Esophagus squamous epithelium (tissue), 5 donors: ENCODE results near the gene TCHH. TPM values are rescaled to one million over a fixed set of nuclear protein-coding genes. Genes with fewer than 3 reads are reported as not detected.
"Not testable (repeated sequence)": the region's sequence is repeated elsewhere in the genome, so short reads cannot be mapped to it uniquely, and the experiment has no call there.

Experiments
- DNase-seq: peaks from one replicate; lab custom pipeline; 2025; lab: John Stamatoyannopoulos, UW
- H3K27ac ChIP-seq, 4 donors: fragments of 200-600 bp; sonication (generic); one replicate each; pipeline ENCODE4 v1.5.1; 2016 to 2019; ENCODE audit warnings: mild to moderate bottlenecking in 1 of 4
- H3K27me3 ChIP-seq, 4 donors: fragments of 200-600 bp; sonication (generic); 1 replicate in 3 of 4; 2 replicates in 1 of 4; pipeline versions ENCODE4 v1.5.1 to v1.6.0; 2017 to 2021; ENCODE audit warnings: antibody characterized with exemption in 1 of 4
- H3K36me3 ChIP-seq, 3 donors: fragments of 200-600 bp; sonication (generic); one replicate each; pipeline ENCODE4 v1.5.1; 2016 to 2019
- H3K4me1 ChIP-seq, 3 donors: fragments of 200-600 bp; sonication (generic); one replicate each; pipeline ENCODE4 v1.5.1; 2017 to 2019
- H3K4me3 ChIP-seq, 4 donors: fragments of 200-600 bp; sonication (generic); 1 replicate in 3 of 4; 2 replicates in 1 of 4; pipeline ENCODE4 v1.5.1; 2016 to 2019; ENCODE audit warnings: mild to moderate bottlenecking in 2 of 4, moderate library complexity in 1 of 4
- H3K9me3 ChIP-seq, 3 donors: fragments of 200-600 bp; sonication (generic); one replicate each; pipeline ENCODE4 v1.5.1; 2016 to 2019
- CTCF ChIP-seq, 6 experiments: fragments of 450-650 bp in 4 of 6; fragments of 200-600 bp in 2 of 6; sonication (generic) in 2 of 6; IDR thresholded peaks; one replicate each; pipeline ENCODE4 v1.5.1; 2016 to 2019; ENCODE audit warnings: antibody characterized with exemption in 6 of 6, mild to moderate bottlenecking in 4 of 6, moderate library complexity in 4 of 6
- POLR2A ChIP-seq, 4 donors: fragments of 450-650 bp; IDR thresholded peaks; one replicate each; pipeline ENCODE4 v1.6.1; 2017; ENCODE audit warnings: antibody characterized with exemption in 4 of 4, mild to moderate bottlenecking in 4 of 4, moderate library complexity in 3 of 4
- WGBS, 2 donors: methylation state at CpG; one replicate each; pipeline ENCODE4 v1.1.5; 2018; 5-methylcytosine and 5-hydroxymethylcytosine counted together
- intact Hi-C: fragments of 100-400 bp; cut with DNase I; formaldehyde crosslinking; loops from one replicate; pipeline ENCODE4 v1.15.0; 2022
- total RNA-seq, 4 donors: library from RNA; depleted of rRNA; stranded (reverse); fragments of >200 nt; gene quantifications; one replicate each; pipeline ENCODE4 v1.1.0, GENCODE V29; 2016
- donor health status: DM: yes; HTN: yes; CAD: no.

Gene TCHH
- total RNA-seq, 4 donors from 2014 or later: 0.18 to 0.44 (median 0.19) TPM

- TF ChIP-seq POLR2A (IDR thresholded peaks at IDR 0.05): no peak
- TF ChIP-seq CTCF (IDR thresholded peaks at IDR 0.05): no peak
- 80 to 81% methylated on average over 4 of the region's 4 CpGs for WGBS, 2 donors
- intact Hi-C loops: no loop called here
- H3K27ac ChIP-seq: no peak overlapping the region
- peaks cover 4 to 17% (median 10%) of the 10 kb centered on the region in 3 donors for H3K9me3 ChIP-seq
- peaks cover 0 to 6% (median 0%) of the 10 kb centered on the region in 4 donors for H3K27me3 ChIP-seq
- DNase-seq: no peak
- H3K36me3 ChIP-seq: no peaks in the 10 kb centered on the region
- H3K4me3 ChIP-seq: no peak overlapping the region
- peaks cover 0 to 6% (median 0%) of the 10 kb centered on the region in 3 donors for H3K4me1 ChIP-seq
Measured at GRCh38 chr1:152145769-152146168, 30.5 kb upstream of the TCHH start.

- Histone ChIP-seq H3K27me3 (peaks cover 0 to 15% (median 0%) of the 10 kb centered on the region in 4 donors), H3K9me3 (peaks cover 4 to 17% (median 10%) of the 10 kb centered on the region in 3 donors)
- not testable (repeated sequence) for H3K27ac ChIP-seq, H3K36me3 ChIP-seq, H3K4me3 ChIP-seq, H3K4me1 ChIP-seq, DNase-seq
- WGBS, 2 donors: no CpG with 5 or more reads among the region's 25 CpGs
- intact Hi-C loops: loop anchor here (5.0 kb wide), 1 partner anchor 38 kb away; no protein-coding TSS in a partner anchor
Measured at GRCh38 chr1:152144674-152145183, 29.5 kb upstream of the TCHH start.

GRCh38 chr1:152143150-152143887, 28.1 kb upstream of the TCHH start:
- Histone ChIP-seq H3K9me3 (peaks cover 4 to 10% (median 10%) of the 10 kb centered on the region in 3 donors), H3K4me1 (peaks cover 0 to 6% (median 0%) of the 10 kb centered on the region in 3 donors), H3K27ac (no peak overlapping the region), H3K36me3 (no peaks in the 10 kb centered on the region), H3K27me3 (peaks cover 0 to 15% (median 0%) of the 10 kb centered on the region in 4 donors), H3K4me3 (no peak overlapping the region)
- TF ChIP-seq CTCF (IDR thresholded peaks at IDR 0.05) (no peak), POLR2A (IDR thresholded peaks at IDR 0.05) (no peak)
- intact Hi-C loops: loop anchor here (5.0 kb wide), 1 partner anchor 39 kb away; no protein-coding TSS in a partner anchor
- 49 to 52% methylated on average over 2 of the region's 2 CpGs for WGBS, 2 donors
- DNase-seq: no peak

DNA sequence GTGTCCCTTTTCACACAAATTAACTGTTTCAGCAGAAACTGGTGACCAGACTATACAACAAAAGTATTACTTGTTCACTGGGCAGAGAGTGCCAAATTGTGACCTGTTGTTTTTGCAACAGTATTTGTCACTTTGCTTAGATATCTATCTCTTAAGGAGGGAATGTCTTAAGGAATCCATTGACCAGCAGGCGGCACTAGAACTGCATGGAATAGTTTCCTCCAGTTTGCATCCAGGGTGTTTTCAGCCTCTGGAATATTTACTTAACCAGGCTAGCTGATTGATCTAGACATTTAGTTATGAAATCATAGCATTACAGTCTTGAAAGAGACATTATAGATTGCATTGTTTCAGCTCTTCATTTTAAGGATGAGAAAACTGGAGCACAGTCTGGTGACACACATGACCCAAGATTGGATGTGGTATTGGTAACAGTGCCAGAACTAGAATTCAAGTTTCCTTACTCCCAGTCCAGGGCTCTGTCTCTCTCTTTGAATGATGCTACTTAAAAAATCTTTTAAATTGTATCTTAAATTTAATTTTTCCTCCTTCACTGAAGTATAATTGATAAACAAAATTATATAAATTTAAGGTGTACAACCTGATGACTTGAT, 26.8 kb upstream of the TCHH start:
- TF ChIP-seq POLR2A (IDR thresholded peaks at IDR 0.05) (no peak), CTCF (IDR thresholded peaks at IDR 0.05) (peak; percentile 19 to 93 (median 90))
- Histone ChIP-seq H3K27ac (no peak overlapping the region), H3K4me1 (peaks cover 0 to 6% (median 0%) of the 10 kb centered on the region in 3 donors), H3K9me3 (no peaks in the 10 kb centered on the region), H3K36me3 (no peaks in the 10 kb centered on the region), H3K27me3 (peaks cover 0 to 15% (median 0%) of the 10 kb centered on the region in 4 donors), H3K4me3 (no peak overlapping the region)
- 6 to 8% methylated on average over 1 of the region's 1 CpG for WGBS, 2 donors
- DNase-seq: no peak
- intact Hi-C loops: loop anchor here (5.0 kb wide), 1 partner anchor 40 kb away; no protein-coding TSS in a partner anchor

DNA sequence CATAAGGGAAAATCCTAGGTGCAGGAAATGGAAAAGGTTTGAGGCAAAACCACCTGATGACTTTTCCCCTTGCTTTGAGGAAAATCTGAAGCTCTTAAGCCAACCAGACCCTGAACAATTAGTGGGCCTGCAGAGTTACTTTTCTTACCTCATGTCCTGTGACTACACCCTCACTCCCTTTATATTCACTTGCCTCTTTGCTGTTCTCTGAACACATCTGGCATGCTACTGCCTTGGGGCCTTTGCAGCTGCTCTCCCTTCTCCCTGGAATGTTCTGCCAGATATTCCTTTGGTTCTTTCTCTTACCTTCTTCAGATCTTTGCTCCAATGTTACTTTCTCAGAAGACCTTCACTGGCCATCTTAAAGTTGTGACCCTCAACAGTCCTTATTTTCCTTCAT, 22.0 kb upstream of the TCHH start:
- DNase-seq: no peak
- Histone ChIP-seq H3K9me3 (peaks cover 0 to 12% (median 0%) of the 10 kb centered on the region in 3 donors), H3K36me3 (no peaks in the 10 kb centered on the region), H3K27ac (no peak overlapping the region), H3K4me3 (no peak overlapping the region), H3K4me1 (peaks cover 0 to 5% (median 0%) of the 10 kb centered on the region in 3 donors), H3K27me3 (peaks cover 0 to 23% (median 0%) of the 10 kb centered on the region in 4 donors)
- intact Hi-C loops: no loop called here
- TF ChIP-seq POLR2A (IDR thresholded peaks at IDR 0.05) (no peak), CTCF (IDR thresholded peaks at IDR 0.05) (no peak)
